OCI-LY1 (cell line): ENCODE measurements around the gene MPZ.

Experiments used
- EZH2 ChIP-seq: fragments of 200-600 bp; sonication (generic), shearing (Covaris generic); IDR thresholded peaks from 2 replicates; pipeline ENCODE4 v1.8.0; 2017; ENCODE audit warnings: borderline replicate concordance, mixed run types, mild to moderate bottlenecking, antibody characterized with exemption, low read length, moderate library complexity, mixed read lengths
- TF ChIP-seq, protein P1 (sequence below): fragments of 200-600 bp; sonication (generic), shearing (Covaris generic); IDR thresholded peaks from 2 replicates; pipeline ENCODE4 v1.5.1; 2017; ENCODE audit warnings: mild to moderate bottlenecking, antibody characterized with exemption, low read length, moderate library complexity, mixed read lengths

DNA sequence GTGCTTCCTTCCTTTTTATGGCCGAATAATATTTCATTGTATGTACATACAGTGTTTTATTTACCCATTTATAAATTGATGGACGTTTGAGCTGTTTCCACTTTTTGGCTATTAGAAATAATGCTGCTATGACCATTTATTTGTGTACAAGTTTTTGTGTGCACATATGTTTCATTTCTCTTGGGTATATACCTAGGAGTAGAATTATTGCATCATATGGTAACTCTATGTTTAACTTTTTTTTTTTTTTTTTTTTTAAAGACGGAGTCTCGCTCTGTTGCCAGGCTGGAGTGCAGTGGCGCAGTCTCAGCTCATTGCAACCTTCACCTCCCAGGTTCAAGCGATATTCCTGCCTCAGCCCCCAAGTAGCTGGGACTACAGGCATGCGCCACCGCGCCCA is 23.4 kb upstream of the MPZ start:
- TF ChIP-seq, protein P1, sequence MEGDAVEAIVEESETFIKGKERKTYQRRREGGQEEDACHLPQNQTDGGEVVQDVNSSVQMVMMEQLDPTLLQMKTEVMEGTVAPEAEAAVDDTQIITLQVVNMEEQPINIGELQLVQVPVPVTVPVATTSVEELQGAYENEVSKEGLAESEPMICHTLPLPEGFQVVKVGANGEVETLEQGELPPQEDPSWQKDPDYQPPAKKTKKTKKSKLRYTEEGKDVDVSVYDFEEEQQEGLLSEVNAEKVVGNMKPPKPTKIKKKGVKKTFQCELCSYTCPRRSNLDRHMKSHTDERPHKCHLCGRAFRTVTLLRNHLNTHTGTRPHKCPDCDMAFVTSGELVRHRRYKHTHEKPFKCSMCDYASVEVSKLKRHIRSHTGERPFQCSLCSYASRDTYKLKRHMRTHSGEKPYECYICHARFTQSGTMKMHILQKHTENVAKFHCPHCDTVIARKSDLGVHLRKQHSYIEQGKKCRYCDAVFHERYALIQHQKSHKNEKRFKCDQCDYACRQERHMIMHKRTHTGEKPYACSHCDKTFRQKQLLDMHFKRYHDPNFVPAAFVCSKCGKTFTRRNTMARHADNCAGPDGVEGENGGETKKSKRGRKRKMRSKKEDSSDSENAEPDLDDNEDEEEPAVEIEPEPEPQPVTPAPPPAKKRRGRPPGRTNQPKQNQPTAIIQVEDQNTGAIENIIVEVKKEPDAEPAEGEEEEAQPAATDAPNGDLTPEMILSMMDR, result no peak
- no peak for TF ChIP-seq EZH2
